A549 treated with AZD2906 at 1 μM for 4 hours (cell line): ENCODE measurements around the gene KLHL41. TPM values are rescaled to one million over a fixed set of nuclear protein-coding genes. Genes with fewer than 3 reads are reported as not detected.

Experiments used
- total RNA-seq: library from RNA; stranded (reverse); fragments of 200-300 nt; extraction: Qiagen RNA extraction; gene quantifications from 5 replicates; pipeline ENCODE4 v1.2.3, GENCODE V29; 2022

KLHL41 gene
- 0.14 to 0.24 TPM (median 0.19 TPM) in 5 replicates for total RNA-seq

DNA sequence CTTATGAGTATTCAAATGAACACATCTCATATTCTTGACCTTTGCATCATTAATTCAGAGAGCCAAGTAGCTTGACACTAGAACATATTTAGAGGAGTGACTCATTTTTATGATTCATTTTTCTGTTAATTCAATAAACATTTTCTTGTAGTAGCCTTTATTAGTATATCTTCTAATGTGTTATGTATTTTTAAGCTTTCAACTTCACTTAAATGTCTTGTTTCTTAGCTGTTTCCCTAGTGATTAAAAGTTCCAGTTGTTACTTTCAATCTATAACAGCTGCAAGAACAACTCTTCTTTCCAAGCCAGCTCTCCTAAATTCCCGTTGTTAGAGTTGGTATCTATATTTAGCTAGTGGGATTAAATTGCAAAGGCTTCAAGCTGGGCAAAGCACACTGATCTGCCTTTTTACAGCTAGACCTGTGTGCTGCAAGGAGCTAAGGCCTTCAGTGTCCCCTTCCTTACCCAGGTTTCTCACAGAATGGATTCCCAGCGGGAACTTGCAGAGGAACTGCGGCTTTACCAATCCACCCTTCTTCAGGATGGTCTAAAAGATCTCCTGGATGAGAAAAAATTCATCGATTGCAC lies at the start of gene KLHL41:
KLHL41 (plus strand) TSS at position 405 of the 588 bp plus-strand sequence; CDS start at position 482, 77 bp downstream.

DNA sequence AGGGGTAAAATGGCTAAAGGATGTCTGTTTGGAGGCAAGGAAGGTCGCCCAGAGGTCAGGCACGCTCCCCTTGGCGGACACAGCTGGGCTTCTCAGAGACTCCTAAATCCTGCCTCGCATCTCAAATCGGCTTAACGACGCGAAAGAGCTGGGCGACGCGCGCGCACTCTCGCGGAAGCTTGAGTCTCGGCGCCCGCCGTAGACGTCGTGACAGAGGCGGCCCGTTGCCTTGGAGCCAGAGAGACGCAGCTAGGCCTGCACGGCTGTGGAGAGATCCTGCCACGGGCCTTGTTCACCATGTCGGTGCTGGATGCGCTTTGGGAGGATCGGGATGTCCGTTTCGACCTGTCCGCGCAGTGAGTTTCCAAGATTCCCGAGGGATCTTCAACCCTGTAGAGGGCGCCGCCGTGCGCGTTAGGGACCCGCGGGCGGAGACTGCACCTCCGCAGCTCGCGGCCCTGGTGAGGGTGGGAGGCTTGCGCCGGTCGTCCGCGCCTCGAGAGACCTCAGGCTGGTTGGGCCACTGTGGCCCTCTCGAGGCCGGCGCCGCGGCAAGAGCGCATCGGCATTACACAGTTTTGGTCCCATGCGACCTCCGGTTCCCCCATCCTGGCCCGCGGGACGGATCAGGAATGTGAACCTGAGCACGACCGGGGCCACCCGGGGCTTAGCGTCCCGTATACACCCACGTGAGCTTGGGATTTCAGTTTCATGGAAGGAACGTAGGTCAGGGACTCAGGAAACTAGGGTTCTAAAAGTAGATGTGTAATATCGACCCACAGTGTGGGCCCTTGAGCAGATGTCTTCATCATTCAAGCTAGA lies 30.0 kb upstream of the KLHL41 start, which contains the start of gene BBS5:
BBS5 (plus strand) TSS at position 238 of the 822 bp plus-strand sequence; CDS start at position 298, 60 bp downstream.

DNA sequence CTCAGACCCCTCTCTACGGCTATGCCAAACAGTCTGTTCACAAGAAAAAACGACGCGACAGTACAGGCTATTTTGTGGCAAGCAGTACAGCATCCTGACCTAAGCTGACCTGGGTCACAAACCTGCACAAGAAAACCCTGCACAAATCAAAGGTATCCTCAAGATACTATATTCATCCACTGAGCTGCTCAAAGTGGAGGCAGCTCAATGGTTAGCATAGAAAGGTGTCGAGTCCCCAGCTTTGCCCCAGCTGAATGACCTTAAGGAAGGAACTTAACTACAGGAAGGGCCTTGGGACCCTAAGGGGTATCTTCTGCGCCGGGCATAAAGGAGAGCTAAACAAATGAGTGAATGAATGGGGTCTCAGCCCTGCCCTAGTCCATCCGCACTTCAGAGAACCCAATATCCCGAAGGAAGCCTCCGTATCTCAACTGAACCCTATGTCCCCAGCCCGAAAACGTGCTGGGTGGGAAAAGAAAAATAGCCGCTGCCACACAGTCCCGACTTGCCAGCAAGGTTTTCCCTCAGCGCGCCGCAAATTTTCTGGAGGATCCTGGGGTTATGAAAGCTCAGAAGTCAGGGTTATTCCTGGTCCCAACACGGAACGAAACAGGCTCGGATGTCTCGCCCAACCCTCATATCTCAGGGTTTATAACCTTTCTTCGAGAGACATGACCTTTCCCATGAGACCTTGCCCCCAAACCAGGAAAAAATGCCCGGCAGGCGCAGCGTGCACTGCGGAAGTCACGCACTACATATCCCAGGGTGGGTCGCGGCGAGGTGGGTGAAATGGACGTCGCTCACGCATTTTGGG lies 63.9 kb downstream of the KLHL41 start, which contains the start of gene FASTKD1:
FASTKD1 (minus strand) TSS at position 706 of the 814 bp plus-strand sequence. CDS start 1,836 bp downstream, outside the sequence.

Other genes starting within 250 kb of the KLHL41 start
- gene LRP2, start 147.2 kb upstream of the KLHL41 start, total RNA-seq = 0.01 to 0.14 TPM (median 0.07 TPM) in 3 of 5 replicates, not detected in the others
- 5.2 to 5.4 TPM (median 5.4 TPM) in 5 replicates for gene BBS5, start 30.2 kb upstream of the KLHL41 start, total RNA-seq
- 17.7 to 21.9 TPM (median 19.3 TPM) in 5 replicates for gene FASTKD1, start 64.2 kb downstream of the KLHL41 start, total RNA-seq
- 29.7 to 50.7 TPM (median 32.2 TPM) in 5 replicates for gene PPIG, start 74.6 kb downstream of the KLHL41 start, total RNA-seq
- 0.27 to 0.35 TPM (median 0.31 TPM) in 5 replicates for gene CFAP210, start 184.7 kb downstream of the KLHL41 start, total RNA-seq
- gene PHOSPHO2, start 184.8 kb downstream of the KLHL41 start, total RNA-seq = 2.4 to 3.2 TPM (median 2.9 TPM) in 5 replicates
- 5.1 to 7.7 TPM (median 6.6 TPM) in 5 replicates for gene KLHL23, start 224.1 kb downstream of the KLHL41 start, total RNA-seq